Measurements from ENCODE around the gene ERCC1. TPM values are rescaled to one million over a fixed set of nuclear protein-coding genes. Genes with fewer than 3 reads are reported as not detected.
"Not testable (repeated sequence)": the region's sequence is repeated elsewhere in the genome, so short reads cannot be mapped to it uniquely, and the experiment has no call there.

Gene ERCC1
- total RNA-seq, 1 experiment from 2014 or later, result 103 TPM

DNA sequence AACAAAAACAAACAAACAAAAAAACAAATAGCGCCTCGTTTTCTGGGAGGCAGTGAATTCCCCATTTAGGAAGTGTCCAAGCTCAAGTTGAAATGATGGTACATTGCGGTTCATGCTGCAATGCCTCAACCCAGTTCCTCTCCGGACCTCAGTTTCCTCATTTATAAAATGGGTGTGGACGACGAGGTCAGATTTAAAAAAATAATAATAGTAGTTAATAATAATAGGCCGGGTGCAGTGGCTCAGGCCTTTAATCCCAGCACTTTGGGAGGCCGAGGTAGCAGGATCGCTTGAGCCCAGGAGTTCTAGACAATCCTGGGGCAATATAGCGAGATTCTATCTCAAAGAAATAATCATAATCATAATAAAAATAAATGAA is 15.5 kb upstream of the ERCC1 start:
- Histone ChIP-seq H3K9me3 (ENCODE audit: control insufficient read depth in 1 of 2, insufficient read depth in 1 of 2, low read depth in 1 of 2, low read length in 2 of 2) (no peaks in the 10 kb centered on the region), H3K9ac (ENCODE audit: low read length) (peak overlapping the region; percentile 72), H3K4me1 (ENCODE audit: control insufficient read depth in 1 of 2, insufficient read depth in 2 of 2, low read length in 2 of 2) (peaks cover 20 to 39% of the 10 kb centered on the region in 2 experiments), H3K79me2 (ENCODE audit: insufficient read depth, low read length) (no peaks in the 10 kb centered on the region), H3K9me2 (ENCODE audit: insufficient read depth) (no peaks in the 10 kb centered on the region), H3K27ac (ENCODE audit: low read depth, low read length) (peak overlapping the region; percentile 81), H3K27me3 (ENCODE audit: insufficient read depth, low read length) (no peaks in the 10 kb centered on the region), H2AFZ (ENCODE audit: low read depth, low read length, poor library complexity, severe bottlenecking) (peak overlapping the region; percentile 78), H3K4me3 (replicated peaks in 1 of 2; ENCODE audit: low read depth in 1 of 2, low read length in 2 of 2) (peak overlapping the region; percentile 34 to 63), H3K4me2 (ENCODE audit: low read length) (peak overlapping the region; percentile 86), H3K36me3 (ENCODE audit: control insufficient read depth in 1 of 2, insufficient read depth in 2 of 2, low read length in 2 of 2) (no peaks in the 10 kb centered on the region), H4K20me1 (ENCODE audit: insufficient read depth) (no peaks in the 10 kb centered on the region)
- RAD21 ChIA-PET (ENCODE audit: low non-redundant PET in 1 of 2, low total read pairs in 2 of 2, uncharacterized antibody in 2 of 2, unreplicated experiment in 2 of 2), result interaction anchor here (0.5 to 2.5 kb wide), 7 partner anchors 28 to 202 kb away, joined by 4 to 40 read pairs (median 5); partner anchors contain the start of gene FOSB (in 1 of the 2)
- ATAC-seq, result no peak
- TF ChIP-seq TCF7L2 (IDR thresholded peaks at IDR 0.05; ENCODE audit: borderline replicate concordance, extremely low read depth, insufficient read depth, insufficient read length), result no peak
- no peak for TF ChIP-seq SRF (IDR thresholded peaks at IDR 0.05; ENCODE audit: low read depth)
- no peak for TF ChIP-seq EGR1 (IDR thresholded peaks at IDR 0.05; ENCODE audit: low read depth)
- no peak for TF ChIP-seq SIN3A (IDR thresholded peaks at IDR 0.05; ENCODE audit: low read depth)
- TF ChIP-seq YY1 (IDR thresholded peaks at IDR 0.05; ENCODE audit: extremely low read depth, insufficient replicate concordance, low read depth, low read length), result no peak
- CTCF ChIA-PET, result interaction anchor here (0.7 to 6.9 kb wide), 23 partner anchors 8 to 330 kb away, joined by 3 to 189 read pairs (median 7); partner anchors contain the start of genes BLOC1S3, ERCC1, FOSB and SIX5
- POLR2A ChIA-PET, result interaction anchor here (0.9 to 3.1 kb wide), 10 partner anchors 9 to 203 kb away, joined by 4 to 23 read pairs (median 5); partner anchors contain the start of genes ERCC1 and FOSB
- BruUV-seq (replicated peaks), result no TSS peak
- intact Hi-C loops (cut with micrococcal nuclease), result loop anchor here (1.0 kb wide), 1 partner anchor 39 kb away; no protein-coding TSS in a partner anchor
- no peak for DNase-seq (ENCODE audit: low read depth, low spot score)

DNA sequence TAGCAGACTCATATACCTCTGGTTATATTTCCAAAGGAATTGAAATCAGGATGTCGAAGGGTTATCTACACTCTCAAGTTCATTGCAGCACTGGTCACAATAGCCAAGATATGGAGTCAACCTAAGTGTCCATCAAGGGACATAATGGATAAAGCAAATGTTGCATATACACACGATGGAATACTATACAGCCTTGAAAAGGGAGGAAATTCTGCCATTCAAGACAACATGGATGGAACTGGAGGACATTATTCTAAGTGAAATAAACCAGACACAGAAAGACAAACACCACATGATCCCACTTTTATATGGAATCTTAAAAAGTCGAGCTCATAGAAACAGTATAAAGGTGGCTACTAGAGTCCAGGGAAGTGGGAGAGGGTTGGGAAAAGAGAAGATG is 13.6 kb upstream of the ERCC1 start:
- no peaks in the 10 kb centered on the region for H3K9me2 ChIP-seq (ENCODE audit: insufficient read depth)
- H3K4me2 ChIP-seq (ENCODE audit: low read length), result no peak overlapping the region
- ATAC-seq (no peak), DNase-seq (ENCODE audit: low read depth, low spot score) (no peak)
- no TSS peak for BruUV-seq (replicated peaks)
- TF ChIP-seq, protein P1, sequence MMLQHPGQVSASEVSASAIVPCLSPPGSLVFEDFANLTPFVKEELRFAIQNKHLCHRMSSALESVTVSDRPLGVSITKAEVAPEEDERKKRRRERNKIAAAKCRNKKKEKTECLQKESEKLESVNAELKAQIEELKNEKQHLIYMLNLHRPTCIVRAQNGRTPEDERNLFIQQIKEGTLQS (IDR thresholded peaks at IDR 0.05), result no peak
- TF ChIP-seq EZH2 (IDR thresholded peaks at IDR 0.05), result no peak
- RAD21 ChIA-PET (ENCODE audit: low non-redundant PET in 1 of 2, low total read pairs in 2 of 2, uncharacterized antibody in 2 of 2, unreplicated experiment in 2 of 2), result no interaction called here
- no peaks in the 10 kb centered on the region for H3K36me3 ChIP-seq (ENCODE audit: control insufficient read depth in 1 of 2, insufficient read depth in 2 of 2, low read length in 2 of 2)
- H3K4me1 ChIP-seq (ENCODE audit: control insufficient read depth in 1 of 2, insufficient read depth in 2 of 2, low read length in 2 of 2), result peaks cover 12 to 22% of the 10 kb centered on the region in 2 experiments
- no peaks in the 10 kb centered on the region for H3K9me3 ChIP-seq (ENCODE audit: control insufficient read depth in 1 of 2, insufficient read depth in 1 of 2, low read depth in 1 of 2, low read length in 2 of 2)
- POLR2A ChIA-PET, result no interaction called here
- no peaks in the 10 kb centered on the region for H3K79me2 ChIP-seq (ENCODE audit: insufficient read depth, low read length)
- CTCF ChIA-PET, result interaction anchor here (0.6 to 6.9 kb wide), 4 partner anchors 10 to 47 kb away, joined by 3 to 189 read pairs (median 4); no protein-coding TSS in a partner anchor
- no peak overlapping the region for H3K9ac ChIP-seq (ENCODE audit: low read length)
- H4K20me1 ChIP-seq (ENCODE audit: insufficient read depth), result no peaks in the 10 kb centered on the region
- H3K4me3 ChIP-seq (replicated peaks in 1 of 2; ENCODE audit: low read depth in 1 of 2, low read length in 2 of 2), result no peak overlapping the region
- H2AFZ ChIP-seq (ENCODE audit: low read depth, low read length, poor library complexity, severe bottlenecking), result no peak overlapping the region
- no peaks in the 10 kb centered on the region for H3K27me3 ChIP-seq (ENCODE audit: insufficient read depth, low read length)
- no peak overlapping the region for H3K27ac ChIP-seq (ENCODE audit: low read depth, low read length)
- intact Hi-C loops (cut with micrococcal nuclease), result no loop called here

DNA sequence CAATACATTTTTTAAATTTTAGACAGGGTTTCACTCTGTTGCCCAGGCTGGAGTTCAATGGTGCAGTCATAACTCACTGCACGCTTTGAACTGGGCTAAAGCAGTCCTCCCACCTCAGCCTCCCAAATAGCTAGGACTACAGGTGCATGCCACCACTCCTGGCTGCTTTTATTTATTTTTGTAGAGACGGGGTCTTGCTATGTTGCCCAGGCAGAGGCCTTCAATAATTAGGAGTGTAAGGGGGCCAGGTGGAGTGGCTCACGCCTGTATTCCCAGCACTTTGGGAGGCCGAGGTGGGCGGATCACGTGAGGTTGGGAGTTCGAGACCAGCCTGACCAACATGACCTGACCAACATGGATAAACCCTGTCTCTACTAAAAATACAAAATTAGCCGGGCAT is 8.8 kb upstream of the ERCC1 start:
- H3K9me2 ChIP-seq (ENCODE audit: insufficient read depth); POLR2A ChIA-PET; H3K4me3 ChIP-seq (replicated peaks in 1 of 2; ENCODE audit: low read depth in 1 of 2, low read length in 2 of 2); intact Hi-C loops (cut with micrococcal nuclease); H3K27ac ChIP-seq (ENCODE audit: low read depth, low read length); BruUV-seq (replicated peaks); H3K79me2 ChIP-seq (ENCODE audit: insufficient read depth, low read length); H3K9me3 ChIP-seq (ENCODE audit: control insufficient read depth in 1 of 2, insufficient read depth in 1 of 2, low read depth in 1 of 2, low read length in 2 of 2); RAD21 ChIA-PET (ENCODE audit: low non-redundant PET in 1 of 2, low total read pairs in 2 of 2, uncharacterized antibody in 2 of 2, unreplicated experiment in 2 of 2); H3K4me2 ChIP-seq (ENCODE audit: low read length); ATAC-seq; H3K36me3 ChIP-seq (ENCODE audit: control insufficient read depth in 1 of 2, insufficient read depth in 2 of 2, low read length in 2 of 2); H2AFZ ChIP-seq (ENCODE audit: low read depth, low read length, poor library complexity, severe bottlenecking); H3K9ac ChIP-seq (ENCODE audit: low read length); H4K20me1 ChIP-seq (ENCODE audit: insufficient read depth); DNase-seq (ENCODE audit: low read depth, low spot score); H3K27me3 ChIP-seq (ENCODE audit: insufficient read depth, low read length): not testable (repeated sequence)
- peaks cover 4 to 18% of the 10 kb centered on the region in 2 experiments; a peak in 3 of 4 replicates for H3K4me1 ChIP-seq (ENCODE audit: control insufficient read depth in 1 of 2, insufficient read depth in 2 of 2, low read length in 2 of 2)
- CTCF ChIA-PET, result interaction anchor here (1.2 kb wide), 1 partner anchor 46 kb away, joined by 9 read pairs; no protein-coding TSS in a partner anchor
